Fibroblast of mammary gland (primary cell): Measurements from ENCODE around the gene MAGEB16.

Experiments
- DNase-seq: peaks from one replicate; pipeline ENCODE4 v3.0.0-alpha.2; 2010; ENCODE audit warnings: low read depth
- H3K4me3 ChIP-seq: 2 replicates; pipeline ENCODE4 v1.5.1; 2011; ENCODE audit warnings: low read depth, mild to moderate bottlenecking, low read length, moderate library complexity; ENCODE audit not compliant: control insufficient read depth
- CTCF ChIP-seq: conservative IDR thresholded peaks from 2 replicates; pipeline ENCODE4 v1.5.1; 2011; ENCODE audit warnings: low read depth, low read length, inconsistent platforms; ENCODE audit not compliant: control insufficient read depth, insufficient read depth

Gene MAGEB16

DNA sequence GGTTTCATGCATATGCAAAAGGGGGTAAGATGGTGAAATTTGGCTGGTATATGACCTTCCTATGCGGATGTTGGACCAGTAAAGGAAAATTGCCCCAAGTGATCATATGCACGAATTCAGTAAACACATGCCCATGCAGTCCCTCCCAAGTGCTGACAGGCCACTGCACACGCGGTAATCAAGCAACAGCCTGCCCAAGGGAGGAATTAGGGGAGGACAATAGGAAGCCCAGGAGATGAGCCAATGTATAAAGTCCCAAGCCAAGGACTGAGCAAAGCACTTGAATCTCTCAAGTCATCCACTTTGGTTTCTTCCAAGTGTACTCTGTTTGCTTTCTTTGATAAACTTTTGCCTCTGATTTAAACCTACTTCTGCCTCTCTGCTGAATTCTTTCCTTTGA is 21.1 kb downstream of the MAGEB16 start:
- TF ChIP-seq CTCF, result no peak
- DNase-seq, result no peak

DNA sequence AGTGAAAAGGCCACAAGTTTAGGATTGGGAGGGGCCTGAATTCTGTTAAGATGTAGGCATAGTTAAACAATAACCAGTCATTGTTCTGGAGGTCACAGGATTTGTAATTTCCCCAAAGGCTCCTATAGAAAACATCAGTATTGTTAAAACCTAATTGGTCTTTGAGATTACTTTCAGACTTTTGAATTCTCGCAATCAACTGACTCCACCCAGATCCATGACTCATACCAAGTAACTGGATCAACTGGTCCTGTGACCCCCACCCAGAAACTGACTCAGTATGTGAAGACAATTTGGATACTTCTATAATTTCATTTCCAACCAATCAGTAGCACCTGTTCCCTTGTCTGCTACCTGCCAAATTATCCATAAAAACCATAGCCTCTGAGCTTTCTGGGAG is 28.4 kb downstream of the MAGEB16 start:
- H3K4me3 ChIP-seq, result no peak overlapping the region
- DNase-seq, result no peak
- no peak for TF ChIP-seq CTCF

More for the DNA sequence above, 21.1 kb downstream of the MAGEB16 start:
- no peak overlapping the region for H3K4me3 ChIP-seq

- TF ChIP-seq CTCF, result no peak
Observed at GRCh38 chrX:35829501-35829900, 31.4 kb downstream of the MAGEB16 start.

GRCh38 chrX:35841872-35842271 is 43.7 kb downstream of the MAGEB16 start:
- no peak for TF ChIP-seq CTCF
- H3K4me3 ChIP-seq, result no peak overlapping the region
- no peak for DNase-seq

More at GRCh38 chrX:35829501-35829900, 31.4 kb downstream of the MAGEB16 start:
- no peak for DNase-seq
- H3K4me3 ChIP-seq, result no peak overlapping the region

- DNase-seq, result no peak
- no peak for TF ChIP-seq CTCF
- H3K4me3 ChIP-seq, result no peak overlapping the region
Observed at GRCh38 chrX:35842674-35843073, 44.5 kb downstream of the MAGEB16 start.

GRCh38 chrX:35847736-35848135 is 49.6 kb downstream of the MAGEB16 start:
- DNase-seq, result no peak
- no peak overlapping the region for H3K4me3 ChIP-seq
- no peak for TF ChIP-seq CTCF
